ENCODE results near the gene MPPED2.
"Not testable (repeated sequence)": the region's sequence is repeated elsewhere in the genome, so short reads cannot be mapped to it uniquely, and the experiment has no call there.

MPPED2 gene

GRCh38 chr11:30579415-30580175 lies 6.6 kb downstream of the MPPED2 start:
- DNase-seq (ENCODE audit: insufficient read length, low spot score), result no peak
- no peak for FAIRE-seq

GRCh38 chr11:30578406-30578805 lies 7.7 kb downstream of the MPPED2 start:
- FAIRE-seq (no peak), DNase-seq (ENCODE audit: insufficient read length, low spot score) (no peak)

- DNase-seq (ENCODE audit: insufficient read length, low spot score), result no peak
- no peak for FAIRE-seq
Observed at GRCh38 chr11:30573951-30574350, 12.2 kb downstream of the MPPED2 start.

GRCh38 chr11:30568931-30569330 lies 17.2 kb downstream of the MPPED2 start:
- no peak for FAIRE-seq
- no peak for DNase-seq (ENCODE audit: insufficient read length, low spot score)

- no peak for DNase-seq (ENCODE audit: insufficient read length, low spot score)
- FAIRE-seq, result no peak
Observed at GRCh38 chr11:30567644-30568043, 18.5 kb downstream of the MPPED2 start.

- FAIRE-seq, result no peak
Observed at GRCh38 chr11:30567120-30567519, 19.0 kb downstream of the MPPED2 start.

GRCh38 chr11:30566482-30566881 lies 19.7 kb downstream of the MPPED2 start:
- FAIRE-seq, result no peak
- DNase-seq (ENCODE audit: insufficient read length, low spot score), result no peak

More at GRCh38 chr11:30567120-30567519, 19.0 kb downstream of the MPPED2 start:
- DNase-seq (ENCODE audit: insufficient read length, low spot score), result no peak

- no peak for DNase-seq (ENCODE audit: insufficient read length, low spot score)
Observed at GRCh38 chr11:30565027-30565426, 21.1 kb downstream of the MPPED2 start.

GRCh38 chr11:30561691-30562415 lies 24.3 kb downstream of the MPPED2 start:
- DNase-seq (ENCODE audit: insufficient read length, low spot score), result no peak
- no peak for FAIRE-seq

More at GRCh38 chr11:30565027-30565426, 21.1 kb downstream of the MPPED2 start:
- no peak for FAIRE-seq

GRCh38 chr11:30560206-30561106 lies 25.7 kb downstream of the MPPED2 start:
- DNase-seq (ENCODE audit: insufficient read length, low spot score) (no peak), FAIRE-seq (no peak)

GRCh38 chr11:30559004-30559403 lies 27.1 kb downstream of the MPPED2 start:
- DNase-seq (ENCODE audit: insufficient read length, low spot score) (no peak), FAIRE-seq (no peak)

GRCh38 chr11:30554587-30554986 lies 31.6 kb downstream of the MPPED2 start:
- not testable (repeated sequence) for DNase-seq (ENCODE audit: insufficient read length, low spot score); FAIRE-seq

GRCh38 chr11:30553521-30554110 lies 32.5 kb downstream of the MPPED2 start:
- no peak for FAIRE-seq
- no peak for DNase-seq (ENCODE audit: insufficient read length, low spot score)

GRCh38 chr11:30552839-30553238 lies 33.3 kb downstream of the MPPED2 start:
- no peak for FAIRE-seq
- DNase-seq (ENCODE audit: insufficient read length, low spot score), result no peak

GRCh38 chr11:30550022-30550542 lies 36.1 kb downstream of the MPPED2 start:
- FAIRE-seq (no peak), DNase-seq (ENCODE audit: insufficient read length, low spot score) (no peak)

GRCh38 chr11:30549565-30549964 lies 36.6 kb downstream of the MPPED2 start:
- FAIRE-seq, result no peak
- no peak for DNase-seq (ENCODE audit: insufficient read length, low spot score)

- DNase-seq (ENCODE audit: insufficient read length, low spot score), result no peak
- FAIRE-seq, result no peak
Observed at GRCh38 chr11:30546334-30546733, 39.8 kb downstream of the MPPED2 start.

- FAIRE-seq (no peak), DNase-seq (ENCODE audit: insufficient read length, low spot score) (no peak)
Observed at GRCh38 chr11:30545507-30545906, 40.6 kb downstream of the MPPED2 start.

- FAIRE-seq, result no peak
- DNase-seq (ENCODE audit: insufficient read length, low spot score), result no peak
Observed at GRCh38 chr11:30543066-30543465, 43.1 kb downstream of the MPPED2 start.

GRCh38 chr11:30540781-30541180 lies 45.4 kb downstream of the MPPED2 start:
- DNase-seq (ENCODE audit: insufficient read length, low spot score) (no peak), FAIRE-seq (no peak)
